Karpas-422 (cell line): ENCODE data around the gene RASL11B. TPM values are rescaled to one million over a fixed set of nuclear protein-coding genes. Genes with fewer than 3 reads are reported as not detected.

Source experiments
- DNase-seq: peaks from one replicate; pipeline ENCODE4 v3.0.0-alpha.2; 2015
- H2AFZ ChIP-seq: fragments of 200-600 bp; sonication (generic); 2 replicates; pipeline ENCODE4 v1.6.1; 2014; ENCODE audit warnings: antibody characterized with exemption, low read length, mixed read lengths
- H3K27ac ChIP-seq: fragments of 200-600 bp; sonication (generic); 2 replicates; pipeline ENCODE4 v1.5.1; 2014; ENCODE audit warnings: mild to moderate bottlenecking, low read length, moderate library complexity
- H3K27me3 ChIP-seq: fragments of 200-600 bp; sonication (generic); 2 replicates; pipeline ENCODE4 v1.6.1; 2014; ENCODE audit warnings: low read length, mixed read lengths
- H3K36me3 ChIP-seq: fragments of 200-600 bp; sonication (generic); 2 replicates; pipeline ENCODE4 v1.6.1; 2014; ENCODE audit warnings: low read length, mixed read lengths; ENCODE audit not compliant: insufficient read depth
- H3K4me1 ChIP-seq: fragments of 200-600 bp; sonication (generic); 2 replicates; pipeline ENCODE4 v1.6.1; 2014; ENCODE audit warnings: mild to moderate bottlenecking, low read length, mixed read lengths
- H3K4me2 ChIP-seq: fragments of 200-600 bp; sonication (generic); 2 replicates; pipeline ENCODE4 v1.6.1; 2014; ENCODE audit warnings: low read length, low read depth, mild to moderate bottlenecking; ENCODE audit not compliant: poor library complexity, severe bottlenecking
- H3K4me3 ChIP-seq: fragments of 200-600 bp; sonication (generic); 2 replicates; pipeline ENCODE4 v1.5.1; 2014; ENCODE audit warnings: mild to moderate bottlenecking, antibody characterized with exemption, low read length, mixed read lengths
- H3K79me2 ChIP-seq: fragments of 200-600 bp; sonication (generic); 2 replicates; pipeline ENCODE4 v1.6.1; 2014; ENCODE audit warnings: mild to moderate bottlenecking, low read length, mixed read lengths
- H3K9ac ChIP-seq: fragments of 200-600 bp; sonication (generic); 2 replicates; pipeline ENCODE4 v1.6.0; 2014; ENCODE audit warnings: low read length
- H3K9me2 ChIP-seq: fragments of 200-600 bp; sonication (generic), shearing (Covaris generic); replicated peaks from 2 replicates; pipeline ENCODE4 v1.6.0; 2014; ENCODE audit warnings: mild to moderate bottlenecking, low read length, moderate library complexity; ENCODE audit not compliant: insufficient read depth
- H3K9me3 ChIP-seq: fragments of 300-700, 200-600 bp; sonication (generic); 2 replicates; pipeline ENCODE4 v1.6.1; 2014; ENCODE audit warnings: low read length, mixed read lengths
- H4K20me1 ChIP-seq: fragments of 200-600 bp; sonication (generic); 2 replicates; pipeline ENCODE4 v1.6.1; 2014; ENCODE audit warnings: mild to moderate bottlenecking, antibody characterized with exemption, low read length, low read depth; ENCODE audit not compliant: insufficient read depth
- total RNA-seq: library from RNA; depleted of rRNA; stranded (reverse); fragments of >200 nt; shearing (Covaris generic); gene quantifications from 2 replicates; pipeline ENCODE4 v1.2.3, GENCODE V29; 2014; ENCODE audit warnings: low replicate concordance; rRNA removed

The RASL11B gene
- total RNA-seq, 1 experiment from 2014 or later: not detected

DNA sequence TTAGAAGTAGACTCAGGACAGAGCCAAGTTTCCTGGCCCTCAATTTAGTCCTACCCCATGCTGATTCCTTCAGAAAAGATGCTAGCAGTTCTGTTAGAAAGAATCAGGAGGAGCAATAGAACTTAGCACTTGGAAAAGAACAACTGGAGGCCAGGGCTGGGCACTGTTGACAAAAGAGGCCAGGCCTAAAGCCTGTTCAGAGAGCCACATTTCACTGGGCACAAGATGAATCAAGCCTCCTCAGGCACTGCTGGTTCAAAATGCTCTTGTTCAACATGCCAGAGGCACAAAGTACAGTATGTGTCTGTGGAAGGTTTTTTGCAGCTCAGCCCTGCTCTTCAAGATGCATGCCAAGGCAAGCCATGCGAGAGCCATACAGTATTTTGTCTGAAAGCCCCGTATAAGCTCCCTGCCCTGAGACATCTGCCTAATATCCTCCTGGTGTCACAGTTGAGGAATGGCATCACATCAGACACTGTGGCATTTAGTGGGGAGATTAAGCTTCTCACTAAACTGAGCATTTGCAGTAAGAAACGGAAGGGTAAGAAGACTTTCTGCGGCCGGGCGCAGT lies 53.7 kb downstream of the RASL11B start:
- Histone ChIP-seq H2AFZ (no peak overlapping the region), H3K4me2 (no peak overlapping the region), H3K4me3 (no peak overlapping the region), H4K20me1 (no peaks in the 10 kb centered on the region), H3K9ac (no peak overlapping the region), H3K4me1 (no peaks in the 10 kb centered on the region), H3K27ac (no peak overlapping the region), H3K36me3 (no peaks in the 10 kb centered on the region), H3K27me3 (no peaks in the 10 kb centered on the region), H3K9me2 (no peaks in the 10 kb centered on the region), H3K79me2 (no peaks in the 10 kb centered on the region), H3K9me3 (no peaks in the 10 kb centered on the region)
- DNase-seq: no peak

Other genes starting within 250 kb of the RASL11B start
- gene USP46, start 203.0 kb upstream of the RASL11B start, total RNA-seq: 8.8 and 14.5 TPM in 2 replicates
- not detected in 2 replicates for gene ERVMER34-1, start 110.9 kb upstream of the RASL11B start, total RNA-seq